AG04449 (cell line): ENCODE data around the gene SKOR2.

Source experiments
- CTCF ChIA-PET: fragments of 350-600 bp; formaldehyde crosslinking; extraction: SDS; loops from one replicate; lab custom pipeline; 2021; ENCODE audit warnings: antibody characterized with exemption; lab: Yijun Ruan, JAX
- POLR2A ChIA-PET: fragments of 400-600, 350-600 bp; formaldehyde crosslinking; extraction: SDS; loops from one replicate; lab custom pipeline; 2020; ENCODE audit warnings: antibody characterized with exemption, inconsistent platforms; lab: Yijun Ruan, JAX
- DNase-seq: peaks from one replicate; pipeline ENCODE4 v3.0.0-alpha.2; 2010; ENCODE audit warnings: low read depth, low spot score
- H3K4me3 ChIP-seq: 2 replicates; pipeline ENCODE4 v1.5.1; 2011; ENCODE audit warnings: low read depth, mild to moderate bottlenecking, control low read depth, low read length
- TF ChIP-seq, protein P1 (sequence below): IDR thresholded peaks from one replicate; pipeline ENCODE4 v1.5.1; 2011; ENCODE audit warnings: mild to moderate bottlenecking, moderate library complexity, low read length, control low read depth, inconsistent platforms; ENCODE audit not compliant: insufficient read depth; ENCODE audit errors: missing control alignments

Gene SKOR2

DNA sequence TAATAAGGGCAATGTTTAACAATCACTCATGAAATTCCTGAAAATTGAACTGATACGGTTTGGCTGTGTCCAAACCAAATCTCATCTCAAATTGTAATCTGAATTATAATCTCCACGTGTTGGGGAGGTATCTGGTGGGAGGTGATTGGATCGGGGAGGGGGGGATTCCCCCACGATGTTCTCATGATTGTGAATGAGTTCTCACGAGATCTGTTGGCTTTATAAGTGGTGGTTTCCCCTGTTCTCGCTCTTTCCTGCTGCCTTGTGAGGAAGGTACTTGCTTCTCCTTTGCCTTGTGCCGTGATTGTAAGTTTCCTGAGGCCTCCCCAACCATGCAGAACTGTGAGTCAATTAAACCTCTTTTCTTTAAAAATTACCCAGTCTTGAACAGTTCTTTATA lies 34.0 kb upstream of the SKOR2 start:
- CTCF ChIA-PET, result interaction anchor here (0.8 to 2.0 kb wide), 3 partner anchors 10 to 463 kb away, joined by 3 to 7 read pairs (median 4); no protein-coding TSS in a partner anchor
- H3K4me3 ChIP-seq, result no peak overlapping the region
- DNase-seq, result no peak
- POLR2A ChIA-PET, result no interaction called here
- TF ChIP-seq, protein P1, sequence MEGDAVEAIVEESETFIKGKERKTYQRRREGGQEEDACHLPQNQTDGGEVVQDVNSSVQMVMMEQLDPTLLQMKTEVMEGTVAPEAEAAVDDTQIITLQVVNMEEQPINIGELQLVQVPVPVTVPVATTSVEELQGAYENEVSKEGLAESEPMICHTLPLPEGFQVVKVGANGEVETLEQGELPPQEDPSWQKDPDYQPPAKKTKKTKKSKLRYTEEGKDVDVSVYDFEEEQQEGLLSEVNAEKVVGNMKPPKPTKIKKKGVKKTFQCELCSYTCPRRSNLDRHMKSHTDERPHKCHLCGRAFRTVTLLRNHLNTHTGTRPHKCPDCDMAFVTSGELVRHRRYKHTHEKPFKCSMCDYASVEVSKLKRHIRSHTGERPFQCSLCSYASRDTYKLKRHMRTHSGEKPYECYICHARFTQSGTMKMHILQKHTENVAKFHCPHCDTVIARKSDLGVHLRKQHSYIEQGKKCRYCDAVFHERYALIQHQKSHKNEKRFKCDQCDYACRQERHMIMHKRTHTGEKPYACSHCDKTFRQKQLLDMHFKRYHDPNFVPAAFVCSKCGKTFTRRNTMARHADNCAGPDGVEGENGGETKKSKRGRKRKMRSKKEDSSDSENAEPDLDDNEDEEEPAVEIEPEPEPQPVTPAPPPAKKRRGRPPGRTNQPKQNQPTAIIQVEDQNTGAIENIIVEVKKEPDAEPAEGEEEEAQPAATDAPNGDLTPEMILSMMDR, result no peak

DNA sequence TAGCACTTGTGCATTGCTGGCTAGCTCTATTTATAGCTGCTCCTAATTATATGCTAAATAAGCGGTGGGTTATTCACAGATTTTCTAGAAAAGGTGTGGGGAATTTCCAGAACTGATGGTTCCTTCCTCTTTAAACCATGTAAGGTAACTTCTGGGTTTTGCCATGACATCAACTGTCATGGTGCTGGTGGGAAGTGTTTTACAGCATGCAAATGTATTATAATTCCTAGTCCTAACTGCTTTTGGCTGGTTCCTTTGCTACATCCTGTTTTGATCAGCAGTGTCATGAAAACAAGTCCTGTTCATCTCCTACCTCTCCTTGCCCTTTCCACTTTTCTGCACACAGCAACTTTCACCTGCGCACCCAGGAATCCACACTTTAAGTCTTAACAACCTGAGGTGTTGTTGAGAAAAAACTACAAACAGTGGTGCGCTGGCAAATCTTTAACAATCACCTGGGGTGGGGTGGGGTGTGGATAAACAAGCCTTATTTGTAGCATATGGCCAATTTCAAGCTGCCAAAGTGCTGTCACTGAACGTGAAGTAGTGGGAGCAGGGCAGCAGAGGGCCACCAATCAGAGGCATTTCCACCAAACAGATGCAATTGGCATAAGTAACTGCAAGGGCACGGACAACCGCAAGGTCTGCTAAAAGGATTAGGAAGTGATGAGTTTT lies 33.4 kb upstream of the SKOR2 start:
- H3K4me3 ChIP-seq, result no peak overlapping the region
- DNase-seq, result no peak
- TF ChIP-seq, protein P1, result no peak
- POLR2A ChIA-PET, result no interaction called here
- CTCF ChIA-PET, result interaction anchor here (0.8 to 2.0 kb wide), 3 partner anchors 9 to 464 kb away, joined by 3 to 7 read pairs (median 4); no protein-coding TSS in a partner anchor

DNA sequence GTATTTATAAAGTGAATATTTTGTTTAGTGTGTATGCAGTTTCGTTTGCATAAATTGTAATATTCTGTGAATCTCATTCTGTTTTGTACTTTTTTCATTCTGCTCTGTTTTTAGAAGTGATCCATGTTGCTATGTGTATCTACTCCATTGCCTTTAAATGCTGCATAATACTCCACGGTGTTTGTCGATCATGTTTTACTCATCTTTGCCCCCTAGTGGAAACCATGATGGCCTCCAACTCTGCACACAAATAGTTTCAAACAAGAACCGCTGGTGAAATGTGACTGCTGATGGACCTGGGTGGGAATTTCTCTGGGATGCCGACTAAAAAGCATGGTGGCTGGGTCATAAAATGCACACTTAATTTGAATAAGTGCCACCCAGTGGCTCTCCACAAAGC lies 32.0 kb upstream of the SKOR2 start:
- ChIA-PET POLR2A (no interaction called here), CTCF (interaction anchor here (1.6 kb wide), 1 partner anchor 10 kb away, joined by 5 read pairs; no protein-coding TSS in a partner anchor)
- TF ChIP-seq, protein P1, result peak; percentile 50
- no peak for DNase-seq
- H3K4me3 ChIP-seq, result no peak overlapping the region

DNA sequence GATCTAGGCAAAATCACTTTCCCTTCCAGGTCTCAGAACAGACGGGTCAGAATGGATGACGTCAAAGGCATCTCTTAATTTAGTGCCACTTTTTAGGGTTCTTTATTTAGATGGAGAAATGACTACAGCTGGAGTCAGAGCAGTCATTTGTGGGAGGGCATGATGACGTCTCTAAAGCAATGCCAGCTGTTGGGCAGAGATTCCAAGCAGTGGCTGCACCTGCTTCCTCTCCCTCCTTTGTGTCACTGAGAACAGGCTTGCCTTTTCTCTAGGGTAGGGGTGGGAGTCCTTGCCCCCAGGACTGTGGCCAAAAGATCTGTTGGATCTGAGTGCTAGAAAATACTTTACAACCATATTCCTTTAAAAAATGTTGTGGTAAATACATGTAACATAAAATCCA lies 28.7 kb upstream of the SKOR2 start:
- CTCF ChIA-PET, result interaction anchor here (1.2 kb wide), 1 partner anchor 17 kb away, joined by 3 read pairs; no protein-coding TSS in a partner anchor
- POLR2A ChIA-PET, result no interaction called here
- DNase-seq, result no peak
- H3K4me3 ChIP-seq, result no peak overlapping the region
- TF ChIP-seq, protein P1, result no peak

DNA sequence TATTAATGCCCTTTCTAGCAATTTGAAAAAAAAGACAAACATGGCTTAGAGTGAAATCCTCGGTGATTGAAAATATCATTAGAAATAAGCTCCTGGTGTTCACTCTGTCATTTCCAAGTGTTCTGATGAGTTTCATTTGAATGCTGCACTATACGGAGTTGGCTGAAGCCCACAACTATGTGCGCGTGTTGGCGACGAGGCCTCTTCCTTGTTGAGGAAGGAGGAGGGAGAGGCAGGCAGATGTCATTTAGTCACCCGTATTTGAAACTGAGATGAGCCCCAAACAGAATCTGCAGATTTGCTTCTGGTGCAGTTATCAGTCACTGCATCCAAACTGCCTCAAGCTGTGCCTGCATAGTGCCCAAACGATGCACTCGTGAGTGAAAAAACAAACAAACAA lies 23.5 kb upstream of the SKOR2 start:
- ChIA-PET CTCF (interaction anchor here (0.6 to 3.4 kb wide), 5 partner anchors 9 to 474 kb away, joined by 3 to 18 read pairs (median 5); no protein-coding TSS in a partner anchor), POLR2A (no interaction called here)
- TF ChIP-seq, protein P1, result no peak
- DNase-seq, result no peak
- H3K4me3 ChIP-seq, result no peak overlapping the region

DNA sequence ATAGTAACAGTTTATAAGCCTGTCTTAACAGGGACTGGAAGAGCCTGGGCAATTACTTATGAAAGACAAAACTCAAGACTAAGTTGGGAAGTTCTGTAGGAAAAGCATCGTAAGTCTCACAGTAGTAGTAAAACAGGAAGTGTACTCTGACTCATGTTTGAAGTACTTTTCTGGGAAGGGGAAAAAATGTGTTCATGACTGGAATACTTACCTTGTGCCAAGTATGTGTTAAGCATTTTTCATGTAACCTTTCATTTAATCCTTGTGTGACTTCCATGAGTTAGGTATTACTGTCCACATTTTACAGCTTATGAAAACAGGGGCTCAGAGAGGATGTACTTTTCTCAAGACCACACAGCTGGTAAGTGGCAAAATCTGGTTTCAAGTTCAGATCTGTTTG lies 13.7 kb upstream of the SKOR2 start:
- DNase-seq, result peak; percentile 64
- ChIA-PET POLR2A (no interaction called here), CTCF (interaction anchor here (0.7 to 6.3 kb wide), 4 partner anchors 9 to 483 kb away, joined by 3 to 40 read pairs (median 4); no protein-coding TSS in a partner anchor)
- peak overlapping the region; percentile 66; the same call in 1 of the 2 replicates for H3K4me3 ChIP-seq
- TF ChIP-seq, protein P1, result no peak
